ENCODE measurements around the gene DNTT.

DNTT gene

DNA sequence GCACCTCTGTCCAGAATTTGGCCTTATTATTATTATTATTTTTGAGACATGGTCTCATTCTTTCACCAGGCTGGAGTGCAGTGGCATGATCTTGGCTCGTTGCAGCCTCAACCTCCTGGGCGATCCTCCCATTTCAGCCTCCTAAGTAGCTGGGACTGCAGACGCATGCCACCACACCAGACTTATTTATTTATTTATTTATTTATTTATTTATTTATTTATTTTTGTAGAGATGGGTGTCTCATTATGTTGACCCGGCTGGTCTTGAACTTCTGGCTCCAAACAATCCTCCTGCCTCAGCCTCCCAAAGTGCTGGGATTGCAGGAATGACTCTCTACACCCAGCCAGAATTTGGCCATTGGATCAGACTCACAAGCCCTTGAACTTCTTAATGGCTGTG lies 39.3 kb upstream of the DNTT start:
- peaks cover 6% of the 10 kb centered on the region for H3K4me1 ChIP-seq
- no peak overlapping the region for H3K9ac ChIP-seq
- TF ChIP-seq, protein P1, sequence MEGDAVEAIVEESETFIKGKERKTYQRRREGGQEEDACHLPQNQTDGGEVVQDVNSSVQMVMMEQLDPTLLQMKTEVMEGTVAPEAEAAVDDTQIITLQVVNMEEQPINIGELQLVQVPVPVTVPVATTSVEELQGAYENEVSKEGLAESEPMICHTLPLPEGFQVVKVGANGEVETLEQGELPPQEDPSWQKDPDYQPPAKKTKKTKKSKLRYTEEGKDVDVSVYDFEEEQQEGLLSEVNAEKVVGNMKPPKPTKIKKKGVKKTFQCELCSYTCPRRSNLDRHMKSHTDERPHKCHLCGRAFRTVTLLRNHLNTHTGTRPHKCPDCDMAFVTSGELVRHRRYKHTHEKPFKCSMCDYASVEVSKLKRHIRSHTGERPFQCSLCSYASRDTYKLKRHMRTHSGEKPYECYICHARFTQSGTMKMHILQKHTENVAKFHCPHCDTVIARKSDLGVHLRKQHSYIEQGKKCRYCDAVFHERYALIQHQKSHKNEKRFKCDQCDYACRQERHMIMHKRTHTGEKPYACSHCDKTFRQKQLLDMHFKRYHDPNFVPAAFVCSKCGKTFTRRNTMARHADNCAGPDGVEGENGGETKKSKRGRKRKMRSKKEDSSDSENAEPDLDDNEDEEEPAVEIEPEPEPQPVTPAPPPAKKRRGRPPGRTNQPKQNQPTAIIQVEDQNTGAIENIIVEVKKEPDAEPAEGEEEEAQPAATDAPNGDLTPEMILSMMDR (IDR thresholded peaks at IDR 0.05), result no peak
- no peaks in the 10 kb centered on the region for H3K27me3 ChIP-seq (ENCODE audit: control insufficient read depth, insufficient read depth, low read length)
- H3K36me3 ChIP-seq (ENCODE audit: control insufficient read depth, insufficient read depth, low read length), result no peaks in the 10 kb centered on the region
- no peaks in the 10 kb centered on the region for H3K79me2 ChIP-seq
- H3K4me3 ChIP-seq (ENCODE audit: low read depth, low read length), result no peak overlapping the region
- H2AFZ ChIP-seq, result no peak overlapping the region
- H3K9me3 ChIP-seq (ENCODE audit: control insufficient read depth, low read length), result no peaks in the 10 kb centered on the region
- H3K4me2 ChIP-seq (ENCODE audit: low read length), result no peak overlapping the region
- no peak overlapping the region for H3K27ac ChIP-seq

DNA sequence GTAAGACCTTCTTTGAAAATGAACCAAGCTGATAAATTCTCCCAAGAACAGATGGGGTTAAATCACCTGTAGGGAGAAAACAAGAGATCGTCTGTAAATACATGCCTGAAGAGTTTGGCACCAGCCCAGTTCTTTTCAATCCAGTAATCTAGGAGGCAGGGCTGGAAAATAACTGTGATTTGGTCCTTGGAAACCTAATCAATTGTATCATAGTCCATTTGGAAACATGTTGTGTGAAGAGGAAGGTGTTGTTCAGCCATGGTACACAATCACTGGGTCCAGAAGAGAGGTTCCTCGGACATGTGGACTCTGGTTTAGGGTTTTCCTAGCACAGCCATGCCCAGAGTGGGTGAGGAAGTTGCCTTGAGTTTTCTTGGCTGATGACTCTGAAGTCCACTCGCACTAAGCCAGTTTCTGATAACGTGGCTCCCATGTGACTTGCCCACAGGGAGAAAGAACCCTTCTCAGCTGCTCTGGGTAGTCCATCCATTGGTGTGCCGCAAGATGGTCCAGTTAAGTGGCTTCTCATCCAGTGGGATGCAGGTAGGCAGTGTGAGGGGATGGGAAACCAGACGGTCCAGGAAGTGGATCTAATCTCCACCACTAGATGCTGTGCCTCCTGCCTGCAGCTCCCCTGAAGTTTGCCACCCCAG lies 38.0 kb upstream of the DNTT start:
- H3K4me2 ChIP-seq (ENCODE audit: low read length), result no peak overlapping the region
- H3K79me2 ChIP-seq, result no peaks in the 10 kb centered on the region
- no peak overlapping the region for H3K27ac ChIP-seq
- no peaks in the 10 kb centered on the region for H3K36me3 ChIP-seq (ENCODE audit: control insufficient read depth, insufficient read depth, low read length)
- no peaks in the 10 kb centered on the region for H3K27me3 ChIP-seq (ENCODE audit: control insufficient read depth, insufficient read depth, low read length)
- TF ChIP-seq, protein P1 (IDR thresholded peaks at IDR 0.05), result no peak
- H3K4me3 ChIP-seq (ENCODE audit: low read depth, low read length), result no peak overlapping the region
- no peak overlapping the region for H2AFZ ChIP-seq
- peaks cover 12% of the 10 kb centered on the region for H3K4me1 ChIP-seq
- no peaks in the 10 kb centered on the region for H3K9me3 ChIP-seq (ENCODE audit: control insufficient read depth, low read length)
- no peak overlapping the region for H3K9ac ChIP-seq

DNA sequence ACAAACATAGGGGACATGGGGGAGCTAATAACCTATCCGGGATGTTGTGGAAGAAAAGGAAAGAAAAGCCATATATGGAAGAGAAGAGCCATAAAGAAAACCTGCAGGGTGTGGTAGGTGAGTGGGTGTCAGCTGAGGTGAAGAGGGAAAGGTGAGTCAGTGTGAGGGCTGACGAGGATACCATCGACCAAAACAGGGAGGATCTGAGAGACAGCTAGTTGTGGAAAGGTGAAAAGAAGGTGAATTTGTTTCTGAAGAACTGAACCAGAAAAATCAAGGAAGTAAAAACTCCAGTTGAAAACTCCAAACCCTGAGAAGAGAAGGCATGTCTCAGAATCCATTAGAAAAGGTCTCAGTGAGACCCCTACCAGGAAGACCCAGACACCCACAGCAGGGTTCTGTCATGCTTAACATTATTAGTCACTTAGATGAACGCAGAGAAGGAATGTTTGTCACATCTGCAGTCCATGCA lies 37.0 kb upstream of the DNTT start:
- Histone ChIP-seq H3K9me3 (ENCODE audit: control insufficient read depth, low read length) (no peaks in the 10 kb centered on the region), H3K27ac (no peak overlapping the region), H3K9ac (no peak overlapping the region), H3K4me2 (ENCODE audit: low read length) (no peak overlapping the region), H3K4me1 (peaks cover 14% of the 10 kb centered on the region), H3K79me2 (no peaks in the 10 kb centered on the region), H3K36me3 (ENCODE audit: control insufficient read depth, insufficient read depth, low read length) (no peaks in the 10 kb centered on the region), H3K27me3 (ENCODE audit: control insufficient read depth, insufficient read depth, low read length) (no peaks in the 10 kb centered on the region), H3K4me3 (ENCODE audit: low read depth, low read length) (no peak overlapping the region), H2AFZ (no peak overlapping the region)
- TF ChIP-seq, protein P1 (IDR thresholded peaks at IDR 0.05), result no peak

DNA sequence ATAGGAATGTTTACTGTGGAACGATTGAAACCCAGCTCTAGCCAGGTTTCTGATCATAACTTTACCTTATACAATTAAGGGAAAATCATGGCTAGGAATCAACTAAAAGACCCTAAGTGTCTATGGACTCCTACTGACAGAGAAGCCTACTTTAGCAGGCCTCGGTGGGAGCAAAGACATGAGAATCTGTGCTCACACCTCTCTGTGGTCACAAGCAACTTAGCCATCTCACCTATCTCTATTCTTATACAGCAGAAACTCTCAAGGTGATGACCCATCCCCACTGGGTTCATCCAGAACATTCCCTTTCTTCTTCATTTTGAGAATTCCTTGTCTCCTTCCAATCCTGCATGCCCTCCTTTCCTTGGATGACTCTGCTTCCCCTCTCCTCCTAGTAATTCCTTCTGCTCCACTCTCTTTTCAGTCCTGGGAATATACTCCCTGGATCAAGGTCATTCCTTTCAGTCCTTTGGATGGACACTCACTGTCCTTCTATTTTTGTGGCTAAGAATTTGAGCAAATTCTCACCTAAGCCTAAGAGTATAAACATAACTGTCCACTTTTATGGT lies 35.8 kb upstream of the DNTT start:
- peaks cover 18% of the 10 kb centered on the region for H3K4me1 ChIP-seq
- TF ChIP-seq, protein P1 (IDR thresholded peaks at IDR 0.05), result no peak
- no peak overlapping the region for H3K27ac ChIP-seq
- no peak overlapping the region for H3K4me2 ChIP-seq (ENCODE audit: low read length)
- H3K4me3 ChIP-seq (ENCODE audit: low read depth, low read length), result no peak overlapping the region
- no peaks in the 10 kb centered on the region for H3K9me3 ChIP-seq (ENCODE audit: control insufficient read depth, low read length)
- H2AFZ ChIP-seq, result no peak overlapping the region
- H3K9ac ChIP-seq, result no peak overlapping the region
- no peaks in the 10 kb centered on the region for H3K36me3 ChIP-seq (ENCODE audit: control insufficient read depth, insufficient read depth, low read length)
- H3K27me3 ChIP-seq (ENCODE audit: control insufficient read depth, insufficient read depth, low read length), result no peaks in the 10 kb centered on the region
- no peaks in the 10 kb centered on the region for H3K79me2 ChIP-seq

Data from parathyroid adenoma (tissue), 2 donors.